HEK293 (cell line): ENCODE data around the gene TMEM203.

Experiments used
- CTCF ChIA-PET: fragments of 350-600 bp; formaldehyde crosslinking; extraction: SDS; loops from one replicate; lab custom pipeline; 2021; ENCODE audit warnings: antibody characterized with exemption; lab: Yijun Ruan, JAX
- POLR2A ChIA-PET: fragments of 300-600 bp; formaldehyde crosslinking; extraction: SDS; loops from one replicate; lab custom pipeline; 2020; ENCODE audit warnings: antibody characterized with exemption, inconsistent platforms; lab: Yijun Ruan, JAX
- H3K27ac ChIP-seq: fragments of 200-500 bp; sonication (Bioruptor generic); 2 replicates; pipeline ENCODE4 v1.5.1; 2014; ENCODE audit warnings: low read depth, low read length, control low read depth, inconsistent platforms; ENCODE audit errors: extremely low read depth
- H3K36me3 ChIP-seq, 2 experiments: fragments of 200-500 bp in 1 of 2; sonication (Bioruptor generic) in 1 of 2; 1 replicate in 1 of 2; 2 replicates in 1 of 2; pipeline ENCODE4 v1.5.1; 2014 to 2017; ENCODE audit warnings: inconsistent platforms in 2 of 2, low read length in 2 of 2; ENCODE audit not compliant: control insufficient read depth in 2 of 2, insufficient read depth in 1 of 2
- H3K4me1 ChIP-seq: fragments of 200-500 bp; sonication (Bioruptor generic); 2 replicates; pipeline ENCODE4 v1.5.1; 2014; ENCODE audit warnings: mild to moderate bottlenecking, low read length, inconsistent platforms; ENCODE audit not compliant: control insufficient read depth, insufficient read depth
- H3K4me3 ChIP-seq: 2 replicates; pipeline ENCODE4 v1.5.1; 2011; ENCODE audit warnings: low read depth, mild to moderate bottlenecking, control low read depth, low read length, moderate library complexity
- H3K9me3 ChIP-seq: fragments of 200-500 bp; sonication (Bioruptor generic); 2 replicates; pipeline ENCODE4 v1.5.1; 2014; ENCODE audit warnings: low read depth, low read length, inconsistent platforms; ENCODE audit not compliant: control insufficient read depth, insufficient read depth
- BCL11B ChIP-seq: fragments of 450-650 bp; formaldehyde crosslinking; IDR thresholded peaks from 2 replicates; pipeline ENCODE4 v1.5.1; 2016; ENCODE audit warnings: low read depth, missing biosample characterization, missing genetic modification characterization
- GLIS2 ChIP-seq: fragments of 450-650 bp; formaldehyde crosslinking; IDR thresholded peaks from 2 replicates; pipeline ENCODE4 v1.5.1; 2016; ENCODE audit warnings: missing biosample characterization, missing genetic modification characterization
- SALL2 ChIP-seq: fragments of 450-650 bp; formaldehyde crosslinking; IDR thresholded peaks from 2 replicates; pipeline ENCODE4 v1.5.0; 2017; ENCODE audit warnings: missing biosample characterization, mild to moderate bottlenecking, missing genetic modification characterization, borderline replicate concordance
- YY2 ChIP-seq: fragments of 450-650 bp; formaldehyde crosslinking; IDR thresholded peaks from 2 replicates; pipeline ENCODE4 v1.5.1; 2016; ENCODE audit warnings: missing biosample characterization, missing genetic modification characterization
- ZBTB17 ChIP-seq: fragments of 450-650 bp; formaldehyde crosslinking; IDR thresholded peaks from 2 replicates; pipeline ENCODE4 v1.5.1; 2016; ENCODE audit warnings: missing biosample characterization, missing genetic modification characterization
- ZEB2 ChIP-seq: fragments of 450-650 bp; formaldehyde crosslinking; IDR thresholded peaks from 2 replicates; pipeline ENCODE4 v1.5.1; 2016; ENCODE audit warnings: missing biosample characterization, missing genetic modification characterization
- ZFHX2 ChIP-seq: fragments of 450-650 bp; formaldehyde crosslinking; conservative IDR thresholded peaks from 2 replicates; pipeline ENCODE4 v1.5.1; 2016; ENCODE audit warnings: missing biosample characterization, missing genetic modification characterization
- ZNF10 ChIP-seq: fragments of 450-650 bp; formaldehyde crosslinking; IDR thresholded peaks from 2 replicates; pipeline ENCODE4 v1.5.1; 2017; ENCODE audit warnings: missing biosample characterization, missing genetic modification characterization
- ZNF2 ChIP-seq: fragments of 450-650 bp; formaldehyde crosslinking; IDR thresholded peaks from 2 replicates; pipeline ENCODE4 v1.5.1; 2016; ENCODE audit warnings: missing biosample characterization, missing genetic modification characterization
- ZNF292 ChIP-seq: fragments of 450-650 bp; formaldehyde crosslinking; IDR thresholded peaks from 2 replicates; pipeline ENCODE4 v1.5.1; 2016; ENCODE audit warnings: low read depth, missing biosample characterization, missing genetic modification characterization, borderline replicate concordance
- ZNF335 ChIP-seq: fragments of 450-650 bp; formaldehyde crosslinking; conservative IDR thresholded peaks from 2 replicates; pipeline ENCODE4 v1.5.1; 2016; ENCODE audit warnings: missing biosample characterization, missing genetic modification characterization
- ZNF473 ChIP-seq: fragments of 450-650 bp; formaldehyde crosslinking; IDR thresholded peaks from 2 replicates; pipeline ENCODE4 v1.5.1; 2017; ENCODE audit warnings: missing biosample characterization, missing genetic modification characterization
- ZNF561 ChIP-seq: fragments of 450-650 bp; IDR thresholded peaks from 2 replicates; pipeline ENCODE4 v1.5.1; 2018; ENCODE audit warnings: missing biosample characterization, missing genetic modification characterization, borderline replicate concordance
- ZNF600 ChIP-seq: fragments of 450-650 bp; formaldehyde crosslinking; IDR thresholded peaks from 2 replicates; pipeline ENCODE4 v1.5.1; 2016; ENCODE audit warnings: missing biosample characterization, missing genetic modification characterization
- ZNF76 ChIP-seq: fragments of 450-650 bp; formaldehyde crosslinking; IDR thresholded peaks from 2 replicates; pipeline ENCODE4; 2016; ENCODE audit warnings: low read depth, missing biosample characterization, missing genetic modification characterization, borderline replicate concordance
- TF ChIP-seq, protein P1 (sequence below): fragments of 450-650 bp; formaldehyde crosslinking; IDR thresholded peaks from 2 replicates; pipeline ENCODE4 v1.5.1; 2016; ENCODE audit warnings: missing biosample characterization, missing genetic modification characterization
- TF ChIP-seq, protein P2 (sequence below): fragments of 450-650 bp; formaldehyde crosslinking; IDR thresholded peaks from 2 replicates; pipeline ENCODE4 v1.5.1; 2017; ENCODE audit warnings: missing biosample characterization, mild to moderate bottlenecking, missing genetic modification characterization, moderate library complexity
- TF ChIP-seq, protein P3 (sequence below): fragments of 450-650 bp; formaldehyde crosslinking; IDR thresholded peaks from 2 replicates; pipeline ENCODE4 v1.5.1; 2016; ENCODE audit warnings: missing biosample characterization, missing genetic modification characterization, borderline replicate concordance
- TF ChIP-seq, protein P4 (sequence below): fragments of 450-650 bp; formaldehyde crosslinking; IDR thresholded peaks from 2 replicates; pipeline ENCODE4 v1.5.1; 2016; ENCODE audit warnings: missing biosample characterization, missing genetic modification characterization
- TF ChIP-seq, protein P5 (sequence below): fragments of 450-650 bp; formaldehyde crosslinking; IDR thresholded peaks from 2 replicates; pipeline ENCODE4 v1.5.1; 2016; ENCODE audit warnings: missing biosample characterization, missing genetic modification characterization

TMEM203 gene

DNA sequence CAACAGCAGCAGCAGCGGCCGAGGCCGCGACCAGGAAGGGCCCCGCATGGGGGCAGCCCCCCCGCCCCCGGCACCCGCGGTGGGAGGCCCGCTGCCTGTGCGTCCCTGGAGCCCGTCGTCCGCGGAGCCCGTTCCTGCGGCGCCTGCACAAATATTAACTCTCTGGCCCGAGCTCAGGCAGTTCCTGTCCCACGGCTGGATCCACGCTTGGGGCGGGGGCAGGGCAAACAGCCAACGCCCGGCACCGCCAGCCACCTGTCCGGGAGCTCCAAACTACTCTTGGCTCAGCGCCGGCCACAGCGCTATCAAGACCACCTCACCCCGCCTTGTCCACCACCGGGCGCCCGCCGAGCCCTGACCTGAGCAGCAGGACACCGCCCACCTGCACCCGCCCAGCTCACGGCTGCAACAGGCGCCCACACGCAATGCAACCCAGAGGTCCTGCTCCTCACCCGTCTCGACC, 35.5 kb downstream of the TMEM203 start, which contains the start of gene LRRC26 (continued):
- TF ChIP-seq ZNF292 (tag by site-specific recombination): no peak
- TF ChIP-seq ZFHX2 (tag by site-specific recombination): peak; percentile 77
- peak; percentile 13; the same call in 1 of the 2 replicates for TF ChIP-seq ZEB2 (tag by site-specific recombination)
- 0 out of 2 replicates have a peak, but pooled peaks have one; percentile 32 for TF ChIP-seq ZNF2 (tag by site-specific recombination)
- no peak for TF ChIP-seq SALL2 (tag by site-specific recombination)
- peak; percentile 64 for TF ChIP-seq ZNF335 (tag by site-specific recombination)
- TF ChIP-seq ZNF600: 0 out of 2 replicates have a peak, but pooled peaks have one; percentile 11

DNA sequence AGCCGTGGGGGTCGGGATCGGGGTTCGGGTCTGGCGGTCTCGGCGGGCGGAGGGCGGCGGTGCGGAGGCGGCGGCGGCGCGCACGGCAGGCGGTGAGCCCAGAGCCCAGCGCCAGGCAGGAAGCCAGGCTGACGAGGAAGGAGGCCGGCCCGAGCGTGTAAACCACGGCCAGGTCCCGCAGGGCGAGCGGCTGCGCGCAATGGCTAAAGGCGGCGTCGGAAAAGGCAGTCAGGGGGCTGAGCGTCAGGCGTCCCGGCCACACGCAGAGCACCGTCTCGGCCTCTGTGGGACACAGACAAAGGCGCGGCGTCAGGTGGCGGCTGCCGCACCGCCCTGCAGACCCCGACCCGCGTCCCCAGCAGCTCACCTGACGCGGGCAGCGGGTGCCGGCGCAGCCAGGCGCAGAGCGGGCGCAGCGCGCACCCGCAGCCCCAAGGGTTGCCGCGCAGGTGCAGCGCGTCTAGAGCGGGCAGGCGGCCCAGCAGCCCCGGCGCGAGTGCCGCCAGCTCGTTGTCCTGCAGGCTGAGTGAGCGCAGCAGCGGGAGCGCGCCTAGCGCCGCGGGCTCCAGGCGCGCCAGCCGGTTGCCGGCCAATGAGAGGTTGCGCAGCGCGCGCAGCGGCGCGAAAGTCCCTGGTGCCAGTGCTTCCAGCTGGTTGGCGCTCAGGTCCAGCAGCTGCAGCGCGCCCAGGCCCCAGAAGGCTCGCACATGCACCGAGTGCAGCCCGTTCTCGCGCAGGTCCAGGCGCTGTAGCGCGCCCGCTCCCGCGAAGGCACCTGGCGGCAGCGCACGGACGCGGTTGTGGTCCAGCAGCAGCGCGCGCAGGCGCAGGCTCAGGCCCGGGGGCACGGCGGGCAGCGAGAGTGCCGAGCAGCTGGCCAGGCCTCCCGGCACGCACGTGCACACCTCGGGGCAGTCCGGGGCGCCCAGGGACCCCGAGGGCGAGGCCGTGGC, 36.3 kb downstream of the TMEM203 start:
- POLR2A ChIA-PET: interaction anchor here (1.1 to 7.4 kb wide), 8 partner anchors 10 to 72 kb away, joined by 3 to 53 read pairs (median 10); partner anchors contain the start of genes ANAPC2, SSNA1 and TUBB4B
- H3K27ac ChIP-seq: no peak overlapping the region; the same call in 1 of the 2 replicates
- H3K4me3 ChIP-seq: peak overlapping the region; percentile 40
- peaks cover 0 to 3% of the 10 kb centered on the region in 2 experiments; a peak in 1 of 3 replicates for H3K36me3 ChIP-seq
- no peaks in the 10 kb centered on the region; the same call in 1 of the 2 replicates for H3K4me1 ChIP-seq
- H3K9me3 ChIP-seq: no peaks in the 10 kb centered on the region
- CTCF ChIA-PET: interaction anchor here (0.6 to 1.8 kb wide), 5 partner anchors 21 to 99 kb away, joined by 3 to 6 read pairs (median 4); partner anchors contain the start of gene RNF224
- TF ChIP-seq, protein P1, sequence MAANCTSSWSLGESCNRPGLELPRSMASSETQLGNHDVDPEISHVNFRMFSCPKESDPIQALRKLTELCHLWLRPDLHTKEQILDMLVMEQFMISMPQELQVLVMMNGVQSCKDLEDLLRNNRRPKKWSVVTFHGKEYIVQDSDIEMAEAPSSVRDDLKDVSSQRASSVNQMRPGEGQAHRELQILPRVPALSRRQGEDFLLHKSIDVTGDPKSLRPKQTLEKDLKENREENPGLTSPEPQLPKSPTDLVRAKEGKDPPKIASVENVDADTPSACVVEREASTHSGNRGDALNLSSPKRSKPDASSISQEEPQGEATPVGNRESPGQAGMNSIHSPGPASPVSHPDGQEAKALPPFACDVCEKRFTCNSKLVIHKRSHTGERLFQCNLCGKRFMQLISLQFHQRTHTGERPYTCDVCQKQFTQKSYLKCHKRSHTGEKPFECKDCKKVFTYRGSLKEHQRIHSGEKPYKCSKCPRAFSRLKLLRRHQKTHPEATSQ (tag by site-specific recombination): peak; percentile 37; the same call in 1 of the 2 replicates
- TF ChIP-seq GLIS2 (tag by site-specific recombination): peak; percentile 34; the same call in 1 of the 2 replicates
- TF ChIP-seq, protein P2, sequence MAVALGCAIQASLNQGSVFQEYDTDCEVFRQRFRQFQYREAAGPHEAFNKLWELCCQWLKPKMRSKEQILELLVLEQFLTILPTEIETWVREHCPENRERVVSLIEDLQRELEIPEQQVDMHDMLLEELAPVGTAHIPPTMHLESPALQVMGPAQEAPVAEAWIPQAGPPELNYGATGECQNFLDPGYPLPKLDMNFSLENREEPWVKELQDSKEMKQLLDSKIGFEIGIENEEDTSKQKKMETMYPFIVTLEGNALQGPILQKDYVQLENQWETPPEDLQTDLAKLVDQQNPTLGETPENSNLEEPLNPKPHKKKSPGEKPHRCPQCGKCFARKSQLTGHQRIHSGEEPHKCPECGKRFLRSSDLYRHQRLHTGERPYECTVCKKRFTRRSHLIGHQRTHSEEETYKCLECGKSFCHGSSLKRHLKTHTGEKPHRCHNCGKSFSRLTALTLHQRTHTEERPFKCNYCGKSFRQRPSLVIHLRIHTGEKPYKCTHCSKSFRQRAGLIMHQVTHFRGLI (tag by site-specific recombination): peak; percentile 76
- TF ChIP-seq ZNF561 (tag by site-specific recombination): peak; percentile 76; the same call in 1 of the 2 replicates
- peak; percentile 67 for TF ChIP-seq ZNF76
- TF ChIP-seq, protein P3, sequence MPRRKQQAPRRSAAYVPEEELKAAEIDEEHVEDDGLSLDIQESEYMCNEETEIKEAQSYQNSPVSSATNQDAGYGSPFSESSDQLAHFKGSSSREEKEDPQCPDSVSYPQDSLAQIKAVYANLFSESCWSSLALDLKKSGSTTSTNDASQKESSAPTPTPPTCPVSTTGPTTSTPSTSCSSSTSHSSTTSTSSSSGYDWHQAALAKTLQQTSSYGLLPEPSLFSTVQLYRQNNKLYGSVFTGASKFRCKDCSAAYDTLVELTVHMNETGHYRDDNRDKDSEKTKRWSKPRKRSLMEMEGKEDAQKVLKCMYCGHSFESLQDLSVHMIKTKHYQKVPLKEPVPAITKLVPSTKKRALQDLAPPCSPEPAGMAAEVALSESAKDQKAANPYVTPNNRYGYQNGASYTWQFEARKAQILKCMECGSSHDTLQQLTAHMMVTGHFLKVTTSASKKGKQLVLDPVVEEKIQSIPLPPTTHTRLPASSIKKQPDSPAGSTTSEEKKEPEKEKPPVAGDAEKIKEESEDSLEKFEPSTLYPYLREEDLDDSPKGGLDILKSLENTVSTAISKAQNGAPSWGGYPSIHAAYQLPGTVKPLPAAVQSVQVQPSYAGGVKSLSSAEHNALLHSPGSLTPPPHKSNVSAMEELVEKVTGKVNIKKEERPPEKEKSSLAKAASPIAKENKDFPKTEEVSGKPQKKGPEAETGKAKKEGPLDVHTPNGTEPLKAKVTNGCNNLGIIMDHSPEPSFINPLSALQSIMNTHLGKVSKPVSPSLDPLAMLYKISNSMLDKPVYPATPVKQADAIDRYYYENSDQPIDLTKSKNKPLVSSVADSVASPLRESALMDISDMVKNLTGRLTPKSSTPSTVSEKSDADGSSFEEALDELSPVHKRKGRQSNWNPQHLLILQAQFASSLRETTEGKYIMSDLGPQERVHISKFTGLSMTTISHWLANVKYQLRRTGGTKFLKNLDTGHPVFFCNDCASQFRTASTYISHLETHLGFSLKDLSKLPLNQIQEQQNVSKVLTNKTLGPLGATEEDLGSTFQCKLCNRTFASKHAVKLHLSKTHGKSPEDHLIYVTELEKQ (tag by site-specific recombination): no peak
- no peak for TF ChIP-seq YY2 (tag by site-specific recombination)
- peak; percentile 61; the same call in 1 of the 2 replicates for TF ChIP-seq ZBTB17 (tag by site-specific recombination)
- TF ChIP-seq, protein P4, sequence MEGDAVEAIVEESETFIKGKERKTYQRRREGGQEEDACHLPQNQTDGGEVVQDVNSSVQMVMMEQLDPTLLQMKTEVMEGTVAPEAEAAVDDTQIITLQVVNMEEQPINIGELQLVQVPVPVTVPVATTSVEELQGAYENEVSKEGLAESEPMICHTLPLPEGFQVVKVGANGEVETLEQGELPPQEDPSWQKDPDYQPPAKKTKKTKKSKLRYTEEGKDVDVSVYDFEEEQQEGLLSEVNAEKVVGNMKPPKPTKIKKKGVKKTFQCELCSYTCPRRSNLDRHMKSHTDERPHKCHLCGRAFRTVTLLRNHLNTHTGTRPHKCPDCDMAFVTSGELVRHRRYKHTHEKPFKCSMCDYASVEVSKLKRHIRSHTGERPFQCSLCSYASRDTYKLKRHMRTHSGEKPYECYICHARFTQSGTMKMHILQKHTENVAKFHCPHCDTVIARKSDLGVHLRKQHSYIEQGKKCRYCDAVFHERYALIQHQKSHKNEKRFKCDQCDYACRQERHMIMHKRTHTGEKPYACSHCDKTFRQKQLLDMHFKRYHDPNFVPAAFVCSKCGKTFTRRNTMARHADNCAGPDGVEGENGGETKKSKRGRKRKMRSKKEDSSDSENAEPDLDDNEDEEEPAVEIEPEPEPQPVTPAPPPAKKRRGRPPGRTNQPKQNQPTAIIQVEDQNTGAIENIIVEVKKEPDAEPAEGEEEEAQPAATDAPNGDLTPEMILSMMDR (tag by site-specific recombination): peak; percentile 64
- no peak for TF ChIP-seq ZNF473
- TF ChIP-seq, protein P5, sequence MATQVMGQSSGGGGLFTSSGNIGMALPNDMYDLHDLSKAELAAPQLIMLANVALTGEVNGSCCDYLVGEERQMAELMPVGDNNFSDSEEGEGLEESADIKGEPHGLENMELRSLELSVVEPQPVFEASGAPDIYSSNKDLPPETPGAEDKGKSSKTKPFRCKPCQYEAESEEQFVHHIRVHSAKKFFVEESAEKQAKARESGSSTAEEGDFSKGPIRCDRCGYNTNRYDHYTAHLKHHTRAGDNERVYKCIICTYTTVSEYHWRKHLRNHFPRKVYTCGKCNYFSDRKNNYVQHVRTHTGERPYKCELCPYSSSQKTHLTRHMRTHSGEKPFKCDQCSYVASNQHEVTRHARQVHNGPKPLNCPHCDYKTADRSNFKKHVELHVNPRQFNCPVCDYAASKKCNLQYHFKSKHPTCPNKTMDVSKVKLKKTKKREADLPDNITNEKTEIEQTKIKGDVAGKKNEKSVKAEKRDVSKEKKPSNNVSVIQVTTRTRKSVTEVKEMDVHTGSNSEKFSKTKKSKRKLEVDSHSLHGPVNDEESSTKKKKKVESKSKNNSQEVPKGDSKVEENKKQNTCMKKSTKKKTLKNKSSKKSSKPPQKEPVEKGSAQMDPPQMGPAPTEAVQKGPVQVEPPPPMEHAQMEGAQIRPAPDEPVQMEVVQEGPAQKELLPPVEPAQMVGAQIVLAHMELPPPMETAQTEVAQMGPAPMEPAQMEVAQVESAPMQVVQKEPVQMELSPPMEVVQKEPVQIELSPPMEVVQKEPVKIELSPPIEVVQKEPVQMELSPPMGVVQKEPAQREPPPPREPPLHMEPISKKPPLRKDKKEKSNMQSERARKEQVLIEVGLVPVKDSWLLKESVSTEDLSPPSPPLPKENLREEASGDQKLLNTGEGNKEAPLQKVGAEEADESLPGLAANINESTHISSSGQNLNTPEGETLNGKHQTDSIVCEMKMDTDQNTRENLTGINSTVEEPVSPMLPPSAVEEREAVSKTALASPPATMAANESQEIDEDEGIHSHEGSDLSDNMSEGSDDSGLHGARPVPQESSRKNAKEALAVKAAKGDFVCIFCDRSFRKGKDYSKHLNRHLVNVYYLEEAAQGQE (tag by site-specific recombination): peak; percentile 84
- no peak for TF ChIP-seq BCL11B (tag by site-specific recombination)
- 0 out of 2 replicates have a peak, but pooled peaks have one; percentile 8 for TF ChIP-seq ZNF10 (tag by site-specific recombination)
